Skin of body (tissue), 2 donors: ENCODE data around the gene ZNF330. TPM values are rescaled to one million over a fixed set of nuclear protein-coding genes. Genes with fewer than 3 reads are reported as not detected.
"Not testable (repeated sequence)": the region's sequence is repeated elsewhere in the genome, so short reads cannot be mapped to it uniquely, and the experiment has no call there.

Source experiments
- DNase-seq: peaks from one replicate; lab custom pipeline; 2025; lab: John Stamatoyannopoulos, UW
- total RNA-seq: library from RNA; depleted of rRNA; stranded (reverse); fragments of >200 nt; gene quantifications from one replicate; pipeline ENCODE4 v1.2.3, GENCODE V29; 2014

Gene ZNF330
- total RNA-seq: 29.7 TPM

DNA sequence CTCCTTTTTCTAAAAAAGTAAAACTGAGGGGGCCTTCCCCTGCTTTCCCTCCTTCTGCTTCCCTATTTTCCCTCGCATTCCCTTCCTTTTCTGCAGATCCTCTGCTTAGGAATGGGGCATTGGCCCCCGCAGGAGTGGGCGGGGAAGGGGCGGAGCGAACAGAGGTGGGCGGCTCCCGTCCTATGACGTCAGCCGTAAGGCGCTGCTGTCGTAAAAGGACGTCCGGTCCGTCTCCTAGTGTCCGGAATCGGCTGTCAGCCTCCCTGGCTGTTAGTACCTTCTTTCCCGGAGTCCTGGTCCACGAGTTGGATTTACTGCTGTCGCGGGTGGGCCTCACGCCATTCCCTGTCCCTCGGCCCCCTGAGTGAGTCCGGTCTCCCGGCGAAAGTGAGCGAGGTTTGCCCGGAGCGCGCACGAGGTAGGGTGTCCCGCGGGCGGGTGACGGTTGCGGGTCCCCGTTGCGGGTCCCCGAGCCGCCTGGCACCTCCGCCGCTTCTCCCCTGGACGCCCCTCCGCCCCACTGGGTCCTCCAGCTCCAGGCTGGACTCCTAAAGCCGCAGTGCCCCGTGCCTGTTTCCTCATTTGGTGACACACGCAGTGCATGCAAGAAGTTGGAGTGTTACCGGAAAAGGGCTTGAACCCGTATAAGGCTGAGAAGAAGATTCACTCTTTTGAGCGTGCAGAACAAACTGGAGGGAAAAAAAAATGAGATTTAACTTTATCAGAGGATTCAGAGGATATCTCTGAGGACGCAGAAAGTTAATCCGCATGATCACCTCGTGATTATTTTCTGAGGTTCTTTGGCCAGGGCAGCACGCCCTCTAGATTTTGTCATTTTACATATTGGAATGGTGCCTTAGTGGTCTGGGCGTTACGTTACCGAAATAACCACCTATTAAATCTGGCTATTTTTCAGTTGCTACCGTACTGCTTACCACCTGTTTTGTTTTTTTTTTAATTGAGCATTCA is at the start of gene ZNF330:
ZNF330 (plus strand) TSS at position 205 of the 969 bp plus-strand sequence. CDS start 1,477 bp downstream, outside the sequence.
- peak; percentile 82 for DNase-seq

- no peak for DNase-seq
Observed at GRCh38 chr4:141174457-141174856, 46.2 kb upstream of the ZNF330 start.

GRCh38 chr4:141177171-141177570 is 43.5 kb upstream of the ZNF330 start:
- DNase-seq: no peak

DNA sequence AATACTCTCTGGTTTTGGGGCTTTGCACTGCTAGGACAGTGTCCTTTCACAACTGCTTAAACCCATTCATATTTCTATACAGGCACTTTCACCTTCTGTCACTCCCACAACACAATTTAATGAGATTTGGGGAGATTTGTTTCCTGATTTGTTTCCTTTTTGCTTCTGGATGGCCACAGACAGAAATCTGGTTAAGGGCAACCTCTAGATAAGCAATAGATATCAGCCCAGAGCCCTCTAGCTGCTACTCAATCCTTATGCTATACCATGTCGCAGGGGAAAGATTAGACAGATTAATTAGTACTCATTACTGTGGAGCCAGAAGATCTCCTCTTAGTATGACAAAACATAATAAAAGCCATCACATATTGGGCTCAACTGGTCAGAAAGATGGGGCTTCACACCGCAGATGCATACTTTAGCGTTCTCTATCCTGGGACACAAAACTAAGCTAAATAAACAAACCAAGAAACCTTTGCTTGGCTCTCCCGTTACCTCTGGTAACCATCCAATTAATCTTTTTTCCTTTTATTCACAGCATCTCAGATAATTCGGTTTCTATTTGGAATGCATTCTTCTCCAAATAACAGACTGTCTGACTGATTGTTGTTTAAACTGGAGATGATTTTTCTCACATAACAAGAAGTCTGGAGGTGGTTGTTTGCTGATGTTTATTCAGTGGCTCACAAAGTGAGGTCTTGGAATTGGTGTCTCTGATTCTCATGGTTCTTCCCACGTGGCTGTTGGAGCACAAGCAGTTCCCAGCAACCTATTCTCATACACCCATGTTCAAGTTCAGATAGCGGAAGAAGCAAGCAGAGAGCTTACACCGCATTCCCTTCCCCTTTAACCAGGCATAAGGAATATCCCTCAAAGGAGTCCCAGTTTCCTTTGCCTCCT is 41.0 kb upstream of the ZNF330 start:
- DNase-seq: no peak

DNA sequence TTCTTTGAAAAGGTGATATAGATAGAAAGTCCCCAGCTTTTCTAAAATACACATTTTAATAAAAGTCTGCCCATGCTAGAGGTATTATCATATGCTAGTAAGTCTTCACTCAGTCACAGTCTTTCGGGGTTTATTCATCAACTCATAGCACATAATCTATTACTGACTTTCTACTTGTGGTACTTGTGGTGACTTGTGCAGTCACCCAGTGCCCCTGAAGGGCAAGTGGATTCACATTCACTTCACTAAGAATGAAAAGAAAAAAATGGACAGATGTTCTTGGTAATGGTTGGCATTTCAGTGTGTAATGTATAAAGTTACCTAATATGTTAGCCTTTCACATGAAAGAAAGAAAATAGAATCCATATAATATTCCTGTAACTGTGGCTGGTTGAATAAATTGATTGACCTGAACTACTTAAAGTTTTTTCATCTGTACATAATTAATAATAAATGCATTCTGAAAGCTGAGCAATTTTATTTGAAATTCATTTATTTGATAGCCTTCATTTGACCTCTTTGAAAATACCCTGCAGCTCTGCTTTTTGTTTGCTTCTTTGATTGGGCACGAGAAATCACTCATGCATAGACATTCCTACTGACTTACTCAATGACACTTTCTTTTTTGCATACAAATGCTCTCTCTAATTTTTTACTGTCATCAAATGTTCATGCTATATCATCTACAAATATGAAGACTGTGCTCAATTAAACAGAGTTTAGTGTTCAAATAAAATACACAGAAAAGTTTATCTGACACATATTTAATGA is 39.5 kb upstream of the ZNF330 start:
- DNase-seq: no peak

DNA sequence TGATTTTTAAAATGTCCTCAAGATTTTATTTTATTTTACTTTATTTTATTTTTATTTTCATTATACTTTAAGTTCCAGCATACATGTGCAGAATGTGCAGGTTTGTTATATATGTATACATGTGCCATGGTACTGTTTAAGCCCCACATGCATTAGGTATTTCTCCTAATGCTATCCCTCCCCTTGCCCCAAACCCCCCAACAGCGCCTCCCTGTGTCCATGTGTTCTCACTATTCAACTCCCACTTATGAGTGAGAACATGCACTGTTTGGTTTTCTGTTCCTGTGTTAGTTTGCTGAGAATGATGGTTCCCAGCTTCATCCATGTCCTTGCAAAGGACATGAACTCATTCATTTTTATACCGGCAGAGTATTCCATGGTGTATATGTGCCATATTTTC is 37.2 kb upstream of the ZNF330 start:
- not testable (repeated sequence) for DNase-seq

DNA sequence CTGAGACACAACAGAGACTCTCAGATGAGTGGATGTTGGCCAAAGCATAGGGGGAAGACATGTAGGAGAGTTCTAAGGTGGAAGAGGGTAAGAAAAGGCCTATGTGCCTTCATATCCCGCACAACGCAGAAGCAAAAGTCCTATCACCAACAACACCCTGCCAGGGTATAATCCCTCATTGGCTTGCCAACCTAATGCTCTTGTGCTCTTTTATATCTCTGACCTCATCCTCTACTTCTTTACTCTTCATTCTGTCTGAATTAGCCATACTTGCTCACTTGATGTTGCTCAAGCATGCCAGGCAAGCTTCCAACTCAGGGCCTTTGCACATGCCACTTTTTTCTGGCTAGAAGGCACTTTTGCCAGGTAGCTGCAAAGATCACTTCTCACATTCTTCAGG is 28.1 kb upstream of the ZNF330 start:
- DNase-seq: no peak

GRCh38 chr4:141193516-141194034 is 27.1 kb upstream of the ZNF330 start:
- DNase-seq: no peak

DNA sequence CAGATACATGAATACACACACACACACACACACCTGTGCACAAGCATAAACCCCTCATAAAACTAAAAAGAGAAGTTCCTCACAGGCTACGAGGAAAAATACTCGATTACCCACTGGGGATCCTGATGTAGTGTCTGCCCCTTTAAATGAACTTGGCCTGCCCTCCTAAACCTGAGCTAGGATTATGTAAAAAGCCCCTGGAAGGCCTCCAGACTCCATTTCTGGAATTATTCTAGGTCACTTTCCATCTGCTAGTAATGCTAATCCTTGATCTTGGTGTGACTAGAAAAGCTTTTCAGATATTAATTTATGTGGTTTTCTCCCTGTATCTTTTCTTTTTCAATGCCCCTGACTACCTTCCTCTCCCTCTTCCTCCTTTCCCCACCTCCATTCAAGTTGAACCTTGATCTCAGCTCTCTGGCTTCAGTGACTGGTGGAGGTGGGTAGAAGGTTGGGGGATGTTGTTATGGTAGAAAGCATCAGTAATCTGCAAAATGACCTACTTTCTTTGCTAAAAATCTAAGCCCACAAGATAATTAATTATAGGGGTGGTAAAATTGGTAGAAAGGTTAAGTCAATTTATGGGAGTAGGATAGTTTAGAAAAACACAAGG is 25.5 kb upstream of the ZNF330 start:
- DNase-seq: no peak

GRCh38 chr4:141196227-141196933 is 24.3 kb upstream of the ZNF330 start:
- no peak for DNase-seq

DNA sequence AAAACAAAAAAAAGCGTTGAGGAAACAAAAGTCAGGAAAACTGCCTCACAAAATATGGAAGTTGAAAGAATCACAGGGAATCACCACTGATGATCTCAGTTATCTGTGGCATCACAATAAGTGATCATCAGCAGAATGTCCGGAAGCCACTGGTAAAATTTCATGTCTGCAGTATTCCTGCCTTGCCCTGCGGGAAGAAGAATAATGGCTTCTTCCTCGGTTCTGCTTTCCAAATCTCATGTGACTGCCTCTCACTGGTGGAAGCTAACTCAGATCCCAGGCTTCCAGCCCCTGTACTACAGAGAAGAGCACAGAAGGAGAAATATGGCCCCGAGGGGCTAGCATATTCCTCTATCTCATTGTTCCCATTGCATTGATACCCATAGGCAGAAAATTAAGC is 12.7 kb upstream of the ZNF330 start:
- DNase-seq: no peak

GRCh38 chr4:141210168-141210567 is 10.5 kb upstream of the ZNF330 start:
- DNase-seq: no peak

GRCh38 chr4:141213550-141213991 is 7.1 kb upstream of the ZNF330 start:
- no peak for DNase-seq

DNA sequence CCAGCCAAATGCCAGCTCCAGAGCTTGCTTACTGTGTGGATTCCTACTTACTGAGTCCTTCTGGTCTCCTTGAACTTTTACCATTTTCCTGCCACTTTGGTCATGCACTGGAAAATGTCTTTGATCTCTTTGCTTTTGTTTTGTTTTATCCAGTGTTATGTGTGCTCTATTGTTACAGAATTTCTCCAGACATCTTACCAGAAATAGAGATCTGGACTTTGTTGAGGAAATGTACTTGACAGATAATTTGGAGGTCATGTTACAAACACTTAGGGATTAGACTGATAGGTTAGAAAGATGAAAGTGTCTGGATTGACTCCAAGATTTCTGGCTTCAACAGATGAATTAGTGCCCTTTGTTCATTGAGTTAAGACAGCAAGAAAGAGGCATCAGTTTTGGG is 5.7 kb upstream of the ZNF330 start:
- DNase-seq: no peak

- DNase-seq: no peak
Observed at GRCh38 chr4:141216002-141216761, 4.5 kb upstream of the ZNF330 start.

GRCh38 chr4:141220271-141220670 is 424 bp upstream of the ZNF330 start:
- DNase-seq: no peak

- DNase-seq: no peak
Observed at GRCh38 chr4:141223418-141223817, 2.7 kb downstream of the ZNF330 start.

DNA sequence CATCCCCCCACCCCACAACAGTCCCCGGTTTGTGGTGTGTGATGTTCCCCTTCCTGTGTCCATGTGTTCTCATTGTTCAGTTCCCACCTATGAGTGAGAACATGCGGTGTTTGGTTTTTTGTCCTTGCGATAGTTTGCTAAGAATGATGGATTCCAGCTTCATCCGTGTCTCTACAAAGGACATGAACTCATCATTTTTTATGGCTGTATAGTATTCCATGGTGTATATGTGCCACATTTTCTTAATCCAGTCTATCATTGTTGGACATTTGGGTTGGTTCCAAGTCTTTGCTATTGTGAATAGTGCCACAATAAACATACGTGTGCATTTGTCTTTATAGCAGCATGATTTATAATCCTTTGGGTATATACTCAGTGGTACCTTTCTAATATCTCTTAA is 6.6 kb downstream of the ZNF330 start:
- not testable (repeated sequence) for DNase-seq
